K562 (cell line): ENCODE results near the gene BCAS4. TPM values are rescaled to one million over a fixed set of nuclear protein-coding genes. Genes with fewer than 3 reads are reported as not detected.

ENCODE experiments used
- ATAC-seq: fragments of 200-7000 bp; cut with Tn5 transposase; 3 replicates; pipeline ENCODE4 v1.9.1; 2020; ENCODE audit warnings: moderate library complexity
- BruUV-seq: library from RNA; stranded (reverse); fragments of 400-500 nt; replicated peaks from 2 replicates; lab custom pipeline; 2021; lab: Mats Ljungman, UMichigan
- CTCF ChIA-PET: fragments of 300-600 bp; formaldehyde crosslinking; extraction: SDS; loops from one replicate; lab custom pipeline; 2021; ENCODE audit warnings: low intra/inter-chr PET ratio; lab: Yijun Ruan, JAX
- POLR2A ChIA-PET: fragments of 300-600, 350-650 bp; sonication (Branson Sonifier 250); formaldehyde crosslinking; extraction: SDS; loops from one replicate; lab custom pipeline; 2021; ENCODE audit warnings: antibody characterized with exemption, inconsistent platforms; lab: Yijun Ruan, JAX
- DNase-seq, 4 experiments: peaks; one replicate each; pipeline versions ENCODE4 v3.0.0 to v3.0.0-alpha.2; 2011 to 2018; ENCODE audit warnings: low spot score in 3 of 4, mixed read lengths in 3 of 4; ENCODE audit errors: extremely low read depth in 1 of 4
- FAIRE-seq: peaks from 2 replicates; lab custom pipeline; 2011; peaks lifted over from hg19 to GRCh38; lab: Jason Lieb, UNC
- H2AFZ ChIP-seq: 2 replicates; pipeline ENCODE4 v1.6.0; 2011; ENCODE audit warnings: low read depth, low read length, control low read depth, inconsistent platforms
- H3K27ac ChIP-seq: fragments of 200-600 bp; 3 replicates; pipeline ENCODE4 v1.8.0; 2011; ENCODE audit warnings: low read depth, mild to moderate bottlenecking, control low read depth, inconsistent platforms, low read length, moderate library complexity, mixed read lengths; ENCODE audit errors: extremely low read depth
- H3K27me3 ChIP-seq, 2 experiments: fragments of 300-600 bp in 1 of 2; 2 replicates in 1 of 2; 3 replicates in 1 of 2; pipeline versions ENCODE4 v1.6.0 to v1.8.0; 2011; ENCODE audit warnings: inconsistent platforms in 2 of 2, low read length in 2 of 2, mild to moderate bottlenecking in 1 of 2, mixed read lengths in 1 of 2, moderate library complexity in 1 of 2; ENCODE audit not compliant: control insufficient read depth in 2 of 2, insufficient read depth in 2 of 2
- H3K36me3 ChIP-seq: fragments of 300-600 bp; 3 replicates; pipeline ENCODE4 v1.8.0; 2011; ENCODE audit warnings: mild to moderate bottlenecking, low read length, inconsistent platforms; ENCODE audit not compliant: control insufficient read depth, insufficient read depth
- H3K4me1 ChIP-seq, 2 experiments: fragments of 200-600 bp in 1 of 2; replicated peaks in 1 of 2; 2 replicates in 1 of 2; 3 replicates in 1 of 2; pipeline versions ENCODE4 v1.5.1 to v1.8.0; 2011; ENCODE audit warnings: inconsistent platforms in 2 of 2, low read length in 2 of 2, mild to moderate bottlenecking in 1 of 2, mixed read lengths in 1 of 2, moderate library complexity in 1 of 2; ENCODE audit not compliant: control insufficient read depth in 2 of 2, insufficient read depth in 2 of 2
- H3K4me2 ChIP-seq: 2 replicates; pipeline ENCODE4 v1.6.1; 2011; ENCODE audit warnings: low read length, control low read depth, inconsistent platforms, mixed read lengths; ENCODE audit not compliant: insufficient read depth
- H3K4me3 ChIP-seq: fragments of 200-600 bp; sonication (generic), shearing (Covaris generic); 2 replicates; pipeline ENCODE4 v1.5.1; 2016; ENCODE audit warnings: control low read depth, inconsistent platforms
- H3K79me2 ChIP-seq: fragments of 200-600 bp; 3 replicates; pipeline ENCODE4 v1.8.0; 2011; ENCODE audit warnings: low read length, inconsistent platforms; ENCODE audit not compliant: control insufficient read depth, insufficient read depth
- H3K9ac ChIP-seq, 2 experiments: 2 replicates each; pipeline versions ENCODE4 v1.6.0 to v1.6.1; 2011; ENCODE audit warnings: low read depth in 2 of 2, low read length in 2 of 2, control low read depth in 1 of 2, inconsistent platforms in 1 of 2, mild to moderate bottlenecking in 1 of 2, mixed read lengths in 1 of 2; ENCODE audit not compliant: insufficient read depth in 1 of 2
- H3K9me1 ChIP-seq: one replicate; pipeline ENCODE4 v1.6.0; 2011; ENCODE audit warnings: inconsistent platforms, mild to moderate bottlenecking, low read length, moderate library complexity; ENCODE audit not compliant: control insufficient read depth, insufficient read depth
- H3K9me3 ChIP-seq: replicated peaks from 2 replicates; pipeline ENCODE4 v1.5.1; 2011; ENCODE audit warnings: low read depth, low read length, inconsistent platforms; ENCODE audit not compliant: control insufficient read depth, insufficient read depth
- H4K20me1 ChIP-seq: replicated peaks from 2 replicates; pipeline ENCODE4 v1.6.1; 2011; ENCODE audit warnings: low read length, inconsistent platforms, mixed read lengths; ENCODE audit not compliant: control insufficient read depth, insufficient read depth
- DNMT1 ChIP-seq: fragments of 450-650 bp; IDR thresholded peaks from 2 replicates; pipeline ENCODE4 v1.6.1; 2016; ENCODE audit warnings: antibody characterized with exemption, mild to moderate bottlenecking
- MEIS2 ChIP-seq: fragments of 450-650 bp; IDR thresholded peaks from 2 replicates; pipeline ENCODE4 v1.6.1; 2014; ENCODE audit warnings: mild to moderate bottlenecking; ENCODE audit not compliant: partially characterized antibody
- ZKSCAN1 ChIP-seq: fragments of 150-350 bp; IDR thresholded peaks from 2 replicates; pipeline ENCODE4 v1.6.1; 2016; ENCODE audit warnings: low read depth, low read length
- WGBS: fragments of 100-300 bp; shearing (Covaris generic); methylation state at CpG from one replicate; pipeline ENCODE4 v1.1.6; 2016; ENCODE audit warnings: low coverage, mixed read lengths; ENCODE audit not compliant: insufficient coverage; ENCODE audit errors: missing lambda C conversion rate; 5-methylcytosine and 5-hydroxymethylcytosine counted together
- in situ Hi-C: fragments of 300-500 bp; cut with MboI; formaldehyde crosslinking; loops from 4 replicates; pipeline ENCODE4 v1.15.0; 2018; ENCODE audit warnings: inconsistent platforms, mixed read lengths
- intact Hi-C: fragments of 100-400 bp; cut with micrococcal nuclease; formaldehyde crosslinking; loops from 2 replicates; pipeline ENCODE4 v1.14.2; 2022
- polyA plus RNA-seq, 8 experiments: library from polyadenylated mRNA; depleted of rRNA in 4 of 8; stranded (reverse) in 5 of 8; unstranded in 3 of 8; fragments of >200 nt; fragmentation: Nextera tagmentation in 2 of 8; fragmentation: Illumina TruSeq in 1 of 8; extraction: Ambion mirVana in 2 of 8; extraction: Trizol in 1 of 8; gene quantifications; 2 replicates each; pipeline versions ENCODE4 v1.2.1 to v1.2.3, GENCODE V29; 2011 to 2014; ENCODE audit warnings: inconsistent platforms in 1 of 8, missing spikeins in 1 of 8
- total RNA-seq, 7 experiments: library from RNA; depleted of rRNA in 6 of 7; stranded (reverse); fragments of >200 nt in 6 of 7; fragmentation: Illumina TruSeq in 2 of 7; extraction: Trizol in 2 of 7; gene quantifications; 2 replicates each; pipeline versions ENCODE4 v1.2.1 to v1.2.3, GENCODE V29; 2011 to 2021; ENCODE audit warnings: low replicate concordance in 1 of 7
- TF ChIP-seq, protein P1 (sequence below): fragments of 250-450 bp; sonication (Bioruptor Pico); IDR thresholded peaks from 2 replicates; pipeline ENCODE4 v1.5.0; 2022; ENCODE audit warnings: mild to moderate bottlenecking

BCAS4 gene
- total and polyA plus RNA-seq, 9 of the 15 experiments (the other 6 are each of a cell fraction or from before 2014, with no cell fraction given) = 0.15 to 2.3 (median 0.47) TPM

DNA sequence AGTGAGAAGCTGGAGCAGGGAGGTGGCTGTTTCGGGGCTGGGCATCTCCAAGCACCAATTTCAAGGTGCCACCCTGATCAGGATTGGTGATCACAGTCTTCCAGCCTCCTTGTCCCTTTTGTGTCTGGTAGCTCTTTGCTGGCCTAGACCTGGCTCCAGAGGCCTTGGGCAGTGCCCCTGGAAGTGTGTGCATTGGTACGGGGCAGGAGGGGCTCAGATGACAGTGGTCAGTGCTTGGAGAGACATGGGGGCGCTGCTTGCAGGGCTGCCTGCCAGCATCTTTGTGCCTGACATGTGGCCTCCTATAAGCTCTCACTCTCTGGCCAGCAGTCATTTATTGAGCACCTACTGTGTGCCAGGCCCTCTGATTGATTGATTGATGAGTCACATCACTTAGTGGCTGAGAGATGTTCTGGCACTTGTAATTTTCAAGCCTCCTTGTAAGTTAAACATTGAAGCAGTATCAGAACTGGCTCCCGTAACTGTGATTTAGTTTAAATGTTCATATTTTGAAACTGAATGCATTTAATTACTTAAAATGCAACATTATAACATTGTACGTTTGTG is 61.7 kb downstream of the BCAS4 start:
- in situ Hi-C loops (no loop called here), intact Hi-C loops (no loop called here)
- 35% methylated on average over 5 of the region's 5 CpGs for WGBS
- DNase-seq (no peak), ATAC-seq (no peak), FAIRE-seq (no peak)
- Histone ChIP-seq H3K79me2 (no peaks in the 10 kb centered on the region), H3K9me3 (no peaks in the 10 kb centered on the region), H3K27me3 (peaks cover 14 to 35% of the 10 kb centered on the region in 2 experiments; a peak in 4 of 5 replicates), H3K27ac (no peak overlapping the region), H3K9ac (no peak overlapping the region), H3K9me1 (no peaks in the 10 kb centered on the region), H3K36me3 (no peaks in the 10 kb centered on the region), H2AFZ (no peak overlapping the region), H3K4me2 (no peak overlapping the region), H3K4me1 (peaks cover 0 to 15% of the 10 kb centered on the region in 2 experiments; a peak in 3 of 5 replicates), H3K4me3 (no peak overlapping the region), H4K20me1 (no peaks in the 10 kb centered on the region; the same call in 1 of the 2 replicates)
- CTCF ChIA-PET = no interaction called here
- POLR2A ChIA-PET = interaction anchor here (0.7 to 1.4 kb wide), 5 partner anchors 9 to 106 kb away, joined by 3 to 4 read pairs (median 3); no protein-coding TSS in a partner anchor
- no TSS peak for BruUV-seq
- TF ChIP-seq ZKSCAN1 (peak; percentile 84), DNMT1 (no peak), MEIS2 (peak; percentile 23)
- TF ChIP-seq, protein P1, sequence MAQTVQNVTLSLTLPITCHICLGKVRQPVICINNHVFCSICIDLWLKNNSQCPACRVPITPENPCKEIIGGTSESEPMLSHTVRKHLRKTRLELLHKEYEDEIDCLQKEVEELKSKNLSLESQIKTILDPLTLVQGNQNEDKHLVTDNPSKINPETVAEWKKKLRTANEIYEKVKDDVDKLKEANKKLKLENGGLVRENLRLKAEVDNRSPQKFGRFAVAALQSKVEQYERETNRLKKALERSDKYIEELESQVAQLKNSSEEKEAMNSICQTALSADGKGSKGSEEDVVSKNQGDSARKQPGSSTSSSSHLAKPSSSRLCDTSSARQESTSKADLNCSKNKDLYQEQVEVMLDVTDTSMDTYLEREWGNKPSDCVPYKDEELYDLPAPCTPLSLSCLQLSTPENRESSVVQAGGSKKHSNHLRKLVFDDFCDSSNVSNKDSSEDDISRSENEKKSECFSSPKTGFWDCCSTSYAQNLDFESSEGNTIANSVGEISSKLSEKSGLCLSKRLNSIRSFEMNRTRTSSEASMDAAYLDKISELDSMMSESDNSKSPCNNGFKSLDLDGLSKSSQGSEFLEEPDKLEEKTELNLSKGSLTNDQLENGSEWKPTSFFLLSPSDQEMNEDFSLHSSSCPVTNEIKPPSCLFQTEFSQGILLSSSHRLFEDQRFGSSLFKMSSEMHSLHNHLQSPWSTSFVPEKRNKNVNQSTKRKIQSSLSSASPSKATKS = no peak
